Bronchial epithelial cell (primary cell): ENCODE data around the gene TAGAP. TPM values are rescaled to one million over a fixed set of nuclear protein-coding genes. Genes with fewer than 3 reads are reported as not detected.

ENCODE experiments used
- DNase-seq: peaks from one replicate; pipeline ENCODE4 v3.0.0-alpha.2; 2010; ENCODE audit warnings: low read depth
- FAIRE-seq: peaks from 2 replicates; lab custom pipeline; 2011; peaks lifted over from hg19 to GRCh38; lab: Jason Lieb, UNC
- H3K27me3 ChIP-seq: 2 replicates; pipeline ENCODE4 v1.5.1; 2011; ENCODE audit warnings: low read length; ENCODE audit not compliant: control insufficient read depth, insufficient read depth
- H3K36me3 ChIP-seq: 2 replicates; pipeline ENCODE4 v1.5.1; 2011; ENCODE audit warnings: low read length; ENCODE audit not compliant: control insufficient read depth, insufficient read depth
- H3K4me3 ChIP-seq: 2 replicates; pipeline ENCODE4 v1.5.1; 2011; ENCODE audit warnings: mild to moderate bottlenecking, low read depth, low read length, control low read depth
- total RNA-seq: library from RNA; depleted of rRNA; stranded (reverse); fragments of >200 nt; gene quantifications from 2 replicates; pipeline ENCODE4 v1.2.1, GENCODE V29; 2014
- TF ChIP-seq, protein P1 (sequence below): IDR thresholded peaks from 2 replicates; pipeline ENCODE4 v1.5.1; 2011; ENCODE audit warnings: mild to moderate bottlenecking, moderate library complexity, low read length, control low read depth, inconsistent platforms; ENCODE audit not compliant: insufficient read depth, severe bottlenecking

The TAGAP gene
- total RNA-seq, 1 donor from 2014 or later: under 0.01 TPM

- no peaks in the 10 kb centered on the region for H3K27me3 ChIP-seq
- no peak for FAIRE-seq
- TF ChIP-seq, protein P1, sequence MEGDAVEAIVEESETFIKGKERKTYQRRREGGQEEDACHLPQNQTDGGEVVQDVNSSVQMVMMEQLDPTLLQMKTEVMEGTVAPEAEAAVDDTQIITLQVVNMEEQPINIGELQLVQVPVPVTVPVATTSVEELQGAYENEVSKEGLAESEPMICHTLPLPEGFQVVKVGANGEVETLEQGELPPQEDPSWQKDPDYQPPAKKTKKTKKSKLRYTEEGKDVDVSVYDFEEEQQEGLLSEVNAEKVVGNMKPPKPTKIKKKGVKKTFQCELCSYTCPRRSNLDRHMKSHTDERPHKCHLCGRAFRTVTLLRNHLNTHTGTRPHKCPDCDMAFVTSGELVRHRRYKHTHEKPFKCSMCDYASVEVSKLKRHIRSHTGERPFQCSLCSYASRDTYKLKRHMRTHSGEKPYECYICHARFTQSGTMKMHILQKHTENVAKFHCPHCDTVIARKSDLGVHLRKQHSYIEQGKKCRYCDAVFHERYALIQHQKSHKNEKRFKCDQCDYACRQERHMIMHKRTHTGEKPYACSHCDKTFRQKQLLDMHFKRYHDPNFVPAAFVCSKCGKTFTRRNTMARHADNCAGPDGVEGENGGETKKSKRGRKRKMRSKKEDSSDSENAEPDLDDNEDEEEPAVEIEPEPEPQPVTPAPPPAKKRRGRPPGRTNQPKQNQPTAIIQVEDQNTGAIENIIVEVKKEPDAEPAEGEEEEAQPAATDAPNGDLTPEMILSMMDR: no peak
Measured at GRCh38 chr6:159062564-159062945, 17.8 kb upstream of the TAGAP start.

GRCh38 chr6:159061805-159062563 lies 17.2 kb upstream of the TAGAP start:
- DNase-seq: no peak
- Histone ChIP-seq H3K4me3 (no peak overlapping the region), H3K27me3 (no peaks in the 10 kb centered on the region), H3K36me3 (no peaks in the 10 kb centered on the region)
- FAIRE-seq: no peak
- TF ChIP-seq, protein P1: no peak

More at GRCh38 chr6:159062564-159062945, 17.8 kb upstream of the TAGAP start:
- H3K4me3 ChIP-seq: no peak overlapping the region
- no peaks in the 10 kb centered on the region for H3K36me3 ChIP-seq
- no peak for DNase-seq

DNA sequence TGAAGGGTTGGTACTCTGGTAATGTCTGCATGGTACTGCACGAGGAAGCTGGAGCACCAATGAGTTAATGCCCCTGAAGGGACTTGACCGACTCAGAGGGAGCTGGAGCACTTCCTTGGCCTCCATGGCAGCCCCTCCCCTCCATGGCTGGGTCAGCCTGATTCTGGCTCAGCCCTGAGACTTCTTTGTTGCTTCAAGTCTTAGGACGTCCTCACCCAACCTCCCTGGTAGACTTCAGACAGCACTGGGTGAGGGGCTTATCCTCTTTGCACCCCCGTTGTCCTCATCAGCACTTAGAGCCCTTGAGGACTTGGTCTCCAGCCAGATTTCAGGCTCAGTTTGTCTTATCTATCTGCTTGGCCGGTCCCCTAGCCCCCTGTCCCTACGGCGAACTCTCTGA lies 16.4 kb upstream of the TAGAP start:
- TF ChIP-seq, protein P1: no peak
- no peak overlapping the region for H3K4me3 ChIP-seq
- H3K27me3 ChIP-seq: peaks cover under 1% of the 10 kb centered on the region
- no peaks in the 10 kb centered on the region for H3K36me3 ChIP-seq
- DNase-seq (no peak), FAIRE-seq (no peak)

DNA sequence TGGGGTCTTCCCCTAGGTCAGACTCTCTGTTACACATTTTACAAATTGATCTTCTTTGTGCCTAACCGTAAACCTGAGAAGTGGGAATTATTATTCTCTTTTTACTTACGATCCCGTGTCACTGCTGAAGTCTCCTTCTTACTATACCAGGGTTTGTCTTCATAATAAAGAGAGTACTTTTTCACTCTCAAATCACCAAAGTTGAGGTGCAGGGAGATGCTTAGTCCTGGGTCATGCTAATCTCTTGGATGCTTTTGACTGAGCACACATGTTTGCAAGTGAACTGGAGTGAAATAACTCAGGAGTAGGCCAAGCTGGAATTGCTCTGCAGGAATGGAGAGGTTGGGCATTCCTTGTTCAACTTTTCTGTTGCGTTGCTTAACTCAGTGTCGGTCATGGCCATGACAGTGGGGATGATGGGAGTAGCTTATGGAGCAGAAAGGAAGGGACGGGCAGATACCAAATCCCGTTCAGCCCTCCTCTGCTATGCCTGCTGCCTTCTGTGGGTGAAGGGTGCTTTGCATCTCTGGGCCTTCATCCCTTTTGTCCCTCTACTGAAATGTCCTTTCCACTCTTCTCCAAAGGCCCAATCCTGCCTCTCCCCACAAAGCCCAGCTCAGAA lies 15.2 kb upstream of the TAGAP start:
- Histone ChIP-seq H3K4me3 (no peak overlapping the region), H3K27me3 (peaks cover 2% of the 10 kb centered on the region), H3K36me3 (no peaks in the 10 kb centered on the region)
- TF ChIP-seq, protein P1: no peak
- FAIRE-seq: no peak
- DNase-seq: no peak

DNA sequence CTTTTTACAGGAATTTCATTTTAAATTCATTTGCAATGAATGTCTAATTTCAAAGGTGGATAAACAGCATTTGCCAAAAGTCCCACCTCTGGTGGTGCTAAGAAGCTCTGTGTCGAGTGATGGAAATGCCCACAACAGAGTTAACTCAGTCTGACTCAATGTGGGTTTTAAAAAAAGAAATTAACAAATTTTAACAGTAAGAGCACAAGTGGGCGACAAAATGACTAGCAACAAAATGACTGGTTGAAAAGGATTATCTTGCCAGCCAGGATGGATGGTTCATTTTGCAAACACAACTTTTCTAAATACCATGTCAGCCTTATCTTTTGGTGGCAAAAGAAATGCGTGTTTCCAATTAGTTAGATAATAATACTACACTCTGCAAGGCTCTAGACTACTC lies 14.3 kb upstream of the TAGAP start:
- H3K36me3 ChIP-seq: no peaks in the 10 kb centered on the region
- no peak for DNase-seq
- TF ChIP-seq, protein P1: no peak
- FAIRE-seq: no peak
- no peak overlapping the region for H3K4me3 ChIP-seq
- H3K27me3 ChIP-seq: peaks cover 2% of the 10 kb centered on the region
